Spleen (tissue), 7 donors: ENCODE measurements around the gene SCYGR3.

Experiments
- POLR2AphosphoS5 ChIP-seq, 3 donors: sonication (generic); formaldehyde crosslinking; IDR thresholded peaks; one replicate each; pipeline ENCODE4 v1.5.1; 2017; ENCODE audit warnings: antibody characterized with exemption in 3 of 3
- TF ChIP-seq, protein P1 (sequence below), 11 experiments: fragments of 200-600 bp in 7 of 11; fragments of 450-650 bp in 4 of 11; sonication (generic) in 4 of 11; IDR thresholded peaks in 8 of 11; conservative IDR thresholded peaks in 3 of 11; 1 replicate in 7 of 11; 2 replicates in 4 of 11; pipeline versions ENCODE4 v1.4.0 to v1.8.0; 2016 to 2021; ENCODE audit warnings: antibody characterized with exemption in 11 of 11, inconsistent platforms in 4 of 11, mild to moderate bottlenecking in 1 of 11
- donor health status: DM: no; HTN: no; CAD: no; lungs with moderate emphysema.
- donor health status: DM: no; HTN: no; CAD: no.
- donor health status: DM: no; HTN: no; CAD: no.

DNA sequence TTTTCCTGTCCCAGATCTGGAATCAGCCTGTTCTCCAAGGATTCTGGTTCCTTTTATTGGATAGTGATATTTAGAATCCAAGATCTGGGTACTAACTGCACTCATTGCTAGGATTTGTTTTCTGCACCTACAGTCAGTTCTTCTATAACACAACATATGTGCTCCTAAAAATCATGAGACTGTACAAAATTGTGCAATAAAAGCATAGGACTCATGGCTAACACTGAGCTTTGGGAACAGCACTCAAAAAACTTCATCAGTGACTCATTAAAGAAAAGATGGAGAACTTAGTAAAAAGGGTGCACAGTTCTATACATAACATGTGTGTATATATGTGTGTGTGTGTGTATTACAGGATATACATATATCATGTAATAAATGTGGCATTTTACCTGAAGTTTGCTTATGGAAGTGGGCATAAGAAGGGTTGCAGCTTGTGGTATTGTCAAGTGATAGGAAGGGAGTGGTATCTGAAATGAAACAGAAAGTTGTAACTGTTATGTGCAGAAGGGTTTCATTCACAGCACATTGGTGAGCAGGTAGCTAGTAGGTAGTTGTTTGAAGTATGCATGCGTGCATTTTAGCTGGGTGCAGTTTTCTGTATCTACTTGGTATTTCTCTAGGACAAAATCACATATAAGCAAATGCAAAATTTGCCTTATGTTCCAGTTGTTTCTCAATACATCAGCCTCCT is 21.8 kb downstream of the SCYGR3 start:
- TF ChIP-seq POLR2AphosphoS5 (IDR thresholded peaks at IDR 0.05), result no peak
- TF ChIP-seq, protein P1, sequence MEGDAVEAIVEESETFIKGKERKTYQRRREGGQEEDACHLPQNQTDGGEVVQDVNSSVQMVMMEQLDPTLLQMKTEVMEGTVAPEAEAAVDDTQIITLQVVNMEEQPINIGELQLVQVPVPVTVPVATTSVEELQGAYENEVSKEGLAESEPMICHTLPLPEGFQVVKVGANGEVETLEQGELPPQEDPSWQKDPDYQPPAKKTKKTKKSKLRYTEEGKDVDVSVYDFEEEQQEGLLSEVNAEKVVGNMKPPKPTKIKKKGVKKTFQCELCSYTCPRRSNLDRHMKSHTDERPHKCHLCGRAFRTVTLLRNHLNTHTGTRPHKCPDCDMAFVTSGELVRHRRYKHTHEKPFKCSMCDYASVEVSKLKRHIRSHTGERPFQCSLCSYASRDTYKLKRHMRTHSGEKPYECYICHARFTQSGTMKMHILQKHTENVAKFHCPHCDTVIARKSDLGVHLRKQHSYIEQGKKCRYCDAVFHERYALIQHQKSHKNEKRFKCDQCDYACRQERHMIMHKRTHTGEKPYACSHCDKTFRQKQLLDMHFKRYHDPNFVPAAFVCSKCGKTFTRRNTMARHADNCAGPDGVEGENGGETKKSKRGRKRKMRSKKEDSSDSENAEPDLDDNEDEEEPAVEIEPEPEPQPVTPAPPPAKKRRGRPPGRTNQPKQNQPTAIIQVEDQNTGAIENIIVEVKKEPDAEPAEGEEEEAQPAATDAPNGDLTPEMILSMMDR (IDR thresholded peaks at IDR 0.05 in 8 of 11, conservative IDR thresholded peaks at IDR 0.05 in 3 of 11), result no peak
